NCI-H82 (cell line): ENCODE data around the gene ADRB2.

ENCODE experiments used
- DNase-seq: peaks from one replicate; lab custom pipeline; 2025; lab: John Stamatoyannopoulos, UW

The ADRB2 gene

GRCh38 chr5:148805326-148806290 is 20.8 kb upstream of the ADRB2 start:
- DNase-seq = peak; percentile 48

GRCh38 chr5:148806520-148806931 is 19.9 kb upstream of the ADRB2 start:
- DNase-seq = no peak

GRCh38 chr5:148807851-148808250 is 18.6 kb upstream of the ADRB2 start:
- no peak for DNase-seq

- DNase-seq = peak; percentile 88
These were observed 17.4 kb upstream of the ADRB2 start for GRCh38 chr5:148808864-148809642.

GRCh38 chr5:148809781-148810524 is 16.5 kb upstream of the ADRB2 start:
- DNase-seq = no peak

GRCh38 chr5:148810823-148811222 is 15.6 kb upstream of the ADRB2 start:
- DNase-seq = no peak

- DNase-seq = no peak
These were observed 14.7 kb upstream of the ADRB2 start for GRCh38 chr5:148811756-148812155.

- no peak for DNase-seq
These were observed 11.3 kb upstream of the ADRB2 start for GRCh38 chr5:148815086-148815485.

- no peak for DNase-seq
These were observed 10.8 kb upstream of the ADRB2 start for GRCh38 chr5:148815578-148815977.

GRCh38 chr5:148816357-148816756 is 10.1 kb upstream of the ADRB2 start:
- DNase-seq = no peak

GRCh38 chr5:148816782-148817181 is 9.6 kb upstream of the ADRB2 start:
- no peak for DNase-seq

- no peak for DNase-seq
These were observed 8.8 kb upstream of the ADRB2 start for GRCh38 chr5:148817606-148818005.

GRCh38 chr5:148820461-148821395 is 5.7 kb upstream of the ADRB2 start:
- peak; percentile 37 for DNase-seq

GRCh38 chr5:148823871-148824270 is 2.5 kb upstream of the ADRB2 start:
- no peak for DNase-seq

- DNase-seq = peak; percentile 30
These were observed 727 bp upstream of the ADRB2 start for GRCh38 chr5:148825716-148826052.

GRCh38 chr5:148826739-148827070 is 294 bp downstream of the ADRB2 start:
- no peak for DNase-seq

- peak; percentile 25 for DNase-seq
These were observed 1.3 kb downstream of the ADRB2 start for GRCh38 chr5:148827723-148828122.

- no peak for DNase-seq
These were observed 2.3 kb downstream of the ADRB2 start for GRCh38 chr5:148828511-148829247.

GRCh38 chr5:148829248-148829594 is 2.8 kb downstream of the ADRB2 start:
- DNase-seq = no peak

GRCh38 chr5:148829734-148830133 is 3.3 kb downstream of the ADRB2 start:
- DNase-seq = no peak

GRCh38 chr5:148830211-148830610 is 3.8 kb downstream of the ADRB2 start:
- no peak for DNase-seq
